Diencephalon (tissue), 1 donor: ENCODE data around the gene SLC35G6. TPM values are rescaled to one million over a fixed set of nuclear protein-coding genes. Genes with fewer than 3 reads are reported as not detected.

Experiments
- total RNA-seq: library from RNA; depleted of rRNA; stranded (reverse); fragments of >200 nt; gene quantifications from one replicate; pipeline ENCODE4 v1.2.3, GENCODE V29; 2014

SLC35G6 gene
- not detected for total RNA-seq

GRCh38 chr17:7481275-7481674, at the start of gene SLC35G6:
SLC35G6 (plus strand) TSS chr17:7481446; CDS start chr17:7481517, 71 bp downstream.

GRCh38 chr17:7439462-7440112, 41.7 kb upstream of the SLC35G6 start, which contains the start of gene FGF11:
FGF11 (plus strand) TSS chr17:7439512; CDS start chr17:7439621, 109 bp downstream.

GRCh38 chr17:7444682-7445618, 36.3 kb upstream of the SLC35G6 start, which contains the start of gene CHRNB1:
CHRNB1 (plus strand) TSS chr17:7445061; CDS start chr17:7445128, 67 bp downstream.

GRCh38 chr17:7479213-7480088, 1.8 kb upstream of the SLC35G6 start, which contains the start of gene ZBTB4:
ZBTB4 (minus strand) TSS chr17:7479631; CDS start chr17:7466801, 12,830 bp downstream.

GRCh38 chr17:7484067-7484918, 3.0 kb downstream of the SLC35G6 start, which contains the start of gene POLR2A:
POLR2A (plus strand) TSS chr17:7484366.

Other genes with a start within 250 kb of the SLC35G6 start
- gene DVL2, start 246.9 kb upstream of the SLC35G6 start, total RNA-seq: 56.1 TPM
- 28.6 TPM for gene PHF23, start 242.0 kb upstream of the SLC35G6 start, total RNA-seq
- gene GABARAP, start 239.0 kb upstream of the SLC35G6 start, total RNA-seq: 167 TPM
- 40.1 TPM for gene CTDNEP1, start 229.7 kb upstream of the SLC35G6 start, total RNA-seq
- gene ELP5, start 229.2 kb upstream of the SLC35G6 start, total RNA-seq: 29.5 TPM
- 0.92 TPM for gene CLDN7, start 219.0 kb upstream of the SLC35G6 start, total RNA-seq
- gene SLC2A4, start 199.7 kb upstream of the SLC35G6 start, total RNA-seq: 0.23 TPM
- gene YBX2, start 186.8 kb upstream of the SLC35G6 start, total RNA-seq: 1.4 TPM
- 168 TPM for gene EIF5A, start 173.8 kb upstream of the SLC35G6 start, total RNA-seq
- gene GPS2, start 166.1 kb upstream of the SLC35G6 start, total RNA-seq: 38.5 TPM
- 44.3 TPM for gene NEURL4, start 152.1 kb upstream of the SLC35G6 start, total RNA-seq
- 0.23 TPM for gene ACAP1, start 144.9 kb upstream of the SLC35G6 start, total RNA-seq
- gene KCTD11, start 129.3 kb upstream of the SLC35G6 start, total RNA-seq: 4.6 TPM
- not detected for gene TMEM95, start 126.3 kb upstream of the SLC35G6 start, total RNA-seq
- gene TNK1, start 100.4 kb upstream of the SLC35G6 start, total RNA-seq: 1.4 TPM
- gene PLSCR3, start 86.9 kb upstream of the SLC35G6 start, total RNA-seq: 9.2 TPM
- 63.7 TPM for gene TMEM256, start 77.3 kb upstream of the SLC35G6 start, total RNA-seq
- gene NLGN2, start 73.6 kb upstream of the SLC35G6 start, total RNA-seq: 19.1 TPM
- not detected for gene SPEM1, start 61.1 kb upstream of the SLC35G6 start, total RNA-seq
- gene SPEM2, start 55.8 kb upstream of the SLC35G6 start, total RNA-seq: not detected
- gene SPEM3, start 52.6 kb upstream of the SLC35G6 start, total RNA-seq: not detected
- gene TMEM102, start 46.0 kb upstream of the SLC35G6 start, total RNA-seq: 1.4 TPM
- 9.0 TPM for gene FGF11, start 41.9 kb upstream of the SLC35G6 start, total RNA-seq
- gene CHRNB1, start 36.4 kb upstream of the SLC35G6 start, total RNA-seq: 19.1 TPM
- 25.6 TPM for gene ZBTB4, start 1.8 kb upstream of the SLC35G6 start, total RNA-seq
- gene POLR2A, start 2.9 kb downstream of the SLC35G6 start, total RNA-seq: 65.7 TPM
- 4.8 TPM for gene TNFSF12, start 67.6 kb downstream of the SLC35G6 start, total RNA-seq
- gene TNFSF13, start 77.3 kb downstream of the SLC35G6 start, total RNA-seq: 1.6 TPM
- 76.6 TPM for gene SENP3, start 80.5 kb downstream of the SLC35G6 start, total RNA-seq
- gene CD68, start 98.2 kb downstream of the SLC35G6 start, total RNA-seq: 5.5 TPM
- 44.1 TPM for gene MPDU1, start 102.4 kb downstream of the SLC35G6 start, total RNA-seq
- gene SOX15, start 108.6 kb downstream of the SLC35G6 start, total RNA-seq: 1.4 TPM
- gene FXR2, start 133.5 kb downstream of the SLC35G6 start, total RNA-seq: 46.1 TPM
- gene SAT2, start 146.4 kb downstream of the SLC35G6 start, total RNA-seq: 30.7 TPM
- not detected for gene SHBG, start 148.7 kb downstream of the SLC35G6 start, total RNA-seq
- 27.5 TPM for gene ATP1B2, start 169.5 kb downstream of the SLC35G6 start, total RNA-seq
- 10.6 TPM for gene TP53, start 206.0 kb downstream of the SLC35G6 start, total RNA-seq
- 7.8 TPM for gene WRAP53, start 207.0 kb downstream of the SLC35G6 start, total RNA-seq
- 42.4 TPM for gene EFNB3, start 223.8 kb downstream of the SLC35G6 start, total RNA-seq
- gene DNAH2, start 236.3 kb downstream of the SLC35G6 start, total RNA-seq: 2.5 TPM